Mammary epithelial cell (primary cell): Measurements from ENCODE around the gene NOL4L.

ENCODE experiments used
- EZH2 ChIP-seq: IDR thresholded peaks from 2 replicates; pipeline ENCODE4 v1.6.1; 2012; ENCODE audit warnings: low read length, inconsistent platforms, borderline replicate concordance
- TF ChIP-seq, protein P1 (sequence below), 2 donors: IDR thresholded peaks in 1 of 2; conservative IDR thresholded peaks in 1 of 2; 2 replicates each; pipeline ENCODE4 v1.5.1; 2011 to 2012; ENCODE audit warnings: inconsistent platforms in 2 of 2, low read length in 2 of 2, mild to moderate bottlenecking in 2 of 2, control low read depth in 1 of 2, low read depth in 1 of 2; ENCODE audit not compliant: insufficient read depth in 1 of 2; ENCODE audit errors: extremely low read depth in 1 of 2

DNA sequence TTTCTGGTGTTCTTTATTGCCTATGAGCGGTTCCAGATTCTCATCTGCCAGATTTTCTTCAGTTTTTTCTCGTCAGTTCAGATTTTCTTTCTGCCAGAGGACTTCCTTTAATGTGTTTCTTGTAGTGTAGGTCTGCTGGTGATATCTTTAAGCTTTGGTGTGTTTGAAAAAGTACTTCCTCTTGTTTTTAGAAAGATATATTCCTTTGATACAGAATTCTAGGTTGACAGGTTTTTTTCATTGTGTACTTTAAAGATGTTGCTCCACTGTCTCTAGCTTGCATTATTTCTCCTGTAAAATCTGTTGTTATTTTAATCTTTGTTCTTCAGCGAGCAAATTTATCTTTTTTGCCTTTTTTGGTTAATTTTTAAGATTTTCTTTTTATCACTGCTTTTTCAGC is 190.1 kb downstream of the NOL4L start:
- TF ChIP-seq, protein P1, sequence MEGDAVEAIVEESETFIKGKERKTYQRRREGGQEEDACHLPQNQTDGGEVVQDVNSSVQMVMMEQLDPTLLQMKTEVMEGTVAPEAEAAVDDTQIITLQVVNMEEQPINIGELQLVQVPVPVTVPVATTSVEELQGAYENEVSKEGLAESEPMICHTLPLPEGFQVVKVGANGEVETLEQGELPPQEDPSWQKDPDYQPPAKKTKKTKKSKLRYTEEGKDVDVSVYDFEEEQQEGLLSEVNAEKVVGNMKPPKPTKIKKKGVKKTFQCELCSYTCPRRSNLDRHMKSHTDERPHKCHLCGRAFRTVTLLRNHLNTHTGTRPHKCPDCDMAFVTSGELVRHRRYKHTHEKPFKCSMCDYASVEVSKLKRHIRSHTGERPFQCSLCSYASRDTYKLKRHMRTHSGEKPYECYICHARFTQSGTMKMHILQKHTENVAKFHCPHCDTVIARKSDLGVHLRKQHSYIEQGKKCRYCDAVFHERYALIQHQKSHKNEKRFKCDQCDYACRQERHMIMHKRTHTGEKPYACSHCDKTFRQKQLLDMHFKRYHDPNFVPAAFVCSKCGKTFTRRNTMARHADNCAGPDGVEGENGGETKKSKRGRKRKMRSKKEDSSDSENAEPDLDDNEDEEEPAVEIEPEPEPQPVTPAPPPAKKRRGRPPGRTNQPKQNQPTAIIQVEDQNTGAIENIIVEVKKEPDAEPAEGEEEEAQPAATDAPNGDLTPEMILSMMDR (conservative IDR thresholded peaks at IDR 0.05 in 1 of 2, IDR thresholded peaks at IDR 0.05 in 1 of 2; ENCODE audit: extremely low read depth in 1 of 2, insufficient read depth in 1 of 2, low read depth in 1 of 2, low read length in 2 of 2) = no peak
- TF ChIP-seq EZH2 = no peak
